Colonic mucosa (tissue), 4 donors: ENCODE measurements around the gene DBNDD1. TPM values are rescaled to one million over a fixed set of nuclear protein-coding genes. Genes with fewer than 3 reads are reported as not detected.
"Not testable (repeated sequence)": the region's sequence is repeated elsewhere in the genome, so short reads cannot be mapped to it uniquely, and the experiment has no call there.

ENCODE experiments used
- DNase-seq: peaks from one replicate; pipeline ENCODE4 v3.0.0-alpha.2; 2020
- H3K27ac ChIP-seq: fragments of 200-600 bp; one replicate; pipeline ENCODE4 v1.8.0; 2021
- H3K27me3 ChIP-seq: fragments of 200-600 bp; one replicate; pipeline ENCODE4 v1.8.0; 2021
- H3K36me3 ChIP-seq: fragments of 200-600 bp; one replicate; pipeline ENCODE4 v1.8.0; 2021
- H3K4me1 ChIP-seq: fragments of 200-600 bp; one replicate; pipeline ENCODE4 v1.8.0; 2021; ENCODE audit warnings: mild to moderate bottlenecking
- H3K4me3 ChIP-seq: fragments of 200-600 bp; one replicate; pipeline ENCODE4 v1.8.0; 2021
- H3K9ac ChIP-seq, 2 donors: one replicate each; pipeline ENCODE4 v1.7.0; 2013; ENCODE audit warnings: control low read depth in 2 of 2, low read depth in 2 of 2, low read length in 2 of 2
- H3K9me3 ChIP-seq: fragments of 200-600 bp; one replicate; pipeline ENCODE4 v1.8.0; 2021
- intact Hi-C: fragments of 100-400 bp; cut with DNase I; formaldehyde crosslinking; loops from one replicate; pipeline ENCODE4 v1.14.1; 2022
- total RNA-seq, 2 donors: library from RNA; stranded (reverse); fragmentation: NEBNext Ultra II Directional in 1 of 2; extraction: Animal tissue kit (Norgen Biotek cat#: 25700) in 1 of 2; gene quantifications; one replicate each; pipeline ENCODE4 v1.2.1, GENCODE V29; 2021
- TF ChIP-seq, protein P1 (sequence below): fragments of 200-600 bp; IDR thresholded peaks from one replicate; pipeline ENCODE4 v1.8.0; 2022; ENCODE audit warnings: antibody characterized with exemption, mild to moderate bottlenecking
- donor health status: healthy.
- donor health status: DM: no; HTN: no; CAD: no.
- donor health status: DM: no; HTN: no; CAD: no.

DBNDD1 gene
- total RNA-seq, 2 donors from 2014 or later: 2.2 to 5.5 TPM

DNA sequence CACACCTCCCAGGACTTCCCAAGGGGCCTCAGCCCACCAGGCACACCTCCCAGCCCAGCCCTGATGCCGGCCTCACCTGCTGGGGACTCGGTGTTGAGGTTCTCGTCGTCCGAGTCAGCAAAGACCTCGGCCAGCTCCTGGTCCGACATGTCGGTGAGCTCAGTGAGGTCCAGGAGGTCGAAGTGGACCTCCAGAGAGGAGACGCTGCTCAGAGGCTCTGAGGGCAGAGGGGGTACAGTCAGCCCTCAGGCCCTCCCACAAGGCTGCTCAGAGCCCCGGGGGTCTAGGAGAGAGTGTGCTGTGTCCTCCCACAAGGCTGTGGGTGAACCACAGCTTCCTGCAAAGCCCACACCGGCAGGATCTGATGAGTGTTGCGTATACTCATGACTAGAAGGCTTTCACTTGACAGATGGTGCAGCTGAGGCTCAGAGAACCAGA, 10.5 kb downstream of the DBNDD1 start:
- H3K9ac ChIP-seq: no peak overlapping the region
- no peaks in the 10 kb centered on the region for H3K9me3 ChIP-seq
- H3K4me1 ChIP-seq: no peaks in the 10 kb centered on the region
- H3K4me3 ChIP-seq: no peak overlapping the region
- TF ChIP-seq, protein P1, sequence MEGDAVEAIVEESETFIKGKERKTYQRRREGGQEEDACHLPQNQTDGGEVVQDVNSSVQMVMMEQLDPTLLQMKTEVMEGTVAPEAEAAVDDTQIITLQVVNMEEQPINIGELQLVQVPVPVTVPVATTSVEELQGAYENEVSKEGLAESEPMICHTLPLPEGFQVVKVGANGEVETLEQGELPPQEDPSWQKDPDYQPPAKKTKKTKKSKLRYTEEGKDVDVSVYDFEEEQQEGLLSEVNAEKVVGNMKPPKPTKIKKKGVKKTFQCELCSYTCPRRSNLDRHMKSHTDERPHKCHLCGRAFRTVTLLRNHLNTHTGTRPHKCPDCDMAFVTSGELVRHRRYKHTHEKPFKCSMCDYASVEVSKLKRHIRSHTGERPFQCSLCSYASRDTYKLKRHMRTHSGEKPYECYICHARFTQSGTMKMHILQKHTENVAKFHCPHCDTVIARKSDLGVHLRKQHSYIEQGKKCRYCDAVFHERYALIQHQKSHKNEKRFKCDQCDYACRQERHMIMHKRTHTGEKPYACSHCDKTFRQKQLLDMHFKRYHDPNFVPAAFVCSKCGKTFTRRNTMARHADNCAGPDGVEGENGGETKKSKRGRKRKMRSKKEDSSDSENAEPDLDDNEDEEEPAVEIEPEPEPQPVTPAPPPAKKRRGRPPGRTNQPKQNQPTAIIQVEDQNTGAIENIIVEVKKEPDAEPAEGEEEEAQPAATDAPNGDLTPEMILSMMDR: no peak
- no peaks in the 10 kb centered on the region for H3K27me3 ChIP-seq
- intact Hi-C loops: no loop called here
- no peak for DNase-seq
- no peaks in the 10 kb centered on the region for H3K36me3 ChIP-seq
- no peak overlapping the region for H3K27ac ChIP-seq

DNA sequence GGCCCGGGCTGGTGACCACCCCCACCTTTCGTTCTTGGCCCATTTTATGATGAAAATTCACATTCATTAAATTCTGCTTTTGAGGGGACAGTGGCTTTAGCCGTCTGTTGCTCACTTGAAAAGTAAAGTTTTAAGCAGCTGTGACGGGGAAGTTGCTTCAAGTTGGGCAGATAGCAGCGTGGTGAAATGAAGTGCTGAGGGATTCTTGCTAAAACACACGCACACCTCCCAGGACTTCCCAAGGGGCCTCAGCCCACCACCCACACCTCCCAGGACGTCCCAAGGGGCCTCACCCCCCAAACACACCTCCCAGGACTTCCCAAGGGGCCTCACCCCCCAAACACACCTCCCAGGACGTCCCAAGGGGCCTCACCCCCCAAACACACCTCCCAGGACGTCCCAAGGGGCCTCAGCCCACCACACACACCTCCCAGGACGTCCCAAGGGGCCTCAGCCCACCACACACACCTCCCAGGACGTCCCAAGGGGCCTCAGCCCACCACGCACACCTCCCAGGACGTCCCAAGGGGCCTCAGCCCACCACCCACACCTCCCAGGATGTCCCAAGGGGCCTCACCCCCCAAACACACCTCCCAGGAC, 11.5 kb downstream of the DBNDD1 start:
- H3K9me3 ChIP-seq, H3K36me3 ChIP-seq, H3K4me1 ChIP-seq: not testable (repeated sequence)

DNA sequence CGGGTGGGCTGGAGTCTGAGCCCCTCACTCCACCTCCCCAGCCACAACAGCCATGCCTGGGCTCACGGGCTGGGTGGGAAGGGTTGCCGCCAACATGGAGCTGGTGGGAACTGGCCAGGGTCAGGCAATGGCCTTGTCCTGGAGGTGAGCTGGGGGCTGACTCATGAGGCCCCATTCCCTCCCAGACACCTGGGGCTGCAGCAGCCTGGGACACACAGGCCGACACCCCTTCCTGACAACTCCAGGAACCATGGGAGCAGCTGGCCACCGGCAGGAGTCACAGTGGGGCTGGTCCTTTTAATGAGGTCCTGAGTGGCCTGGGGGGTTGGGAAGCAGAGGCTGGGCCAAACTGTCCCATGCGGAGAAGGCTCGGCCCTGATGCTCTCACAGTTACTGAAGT, 12.2 kb downstream of the DBNDD1 start:
- DNase-seq: no peak
- Histone ChIP-seq H3K27ac (no peak overlapping the region), H3K36me3 (no peaks in the 10 kb centered on the region), H3K9ac (no peak overlapping the region), H3K27me3 (no peaks in the 10 kb centered on the region), H3K9me3 (no peaks in the 10 kb centered on the region), H3K4me1 (no peaks in the 10 kb centered on the region), H3K4me3 (no peak overlapping the region)
- intact Hi-C loops: no loop called here
- TF ChIP-seq, protein P1: no peak

More for the DNA sequence above, 11.5 kb downstream of the DBNDD1 start:
- H3K4me3 ChIP-seq, DNase-seq, intact Hi-C loops, H3K27ac ChIP-seq, H3K9ac ChIP-seq, H3K27me3 ChIP-seq: not testable (repeated sequence)

DNA sequence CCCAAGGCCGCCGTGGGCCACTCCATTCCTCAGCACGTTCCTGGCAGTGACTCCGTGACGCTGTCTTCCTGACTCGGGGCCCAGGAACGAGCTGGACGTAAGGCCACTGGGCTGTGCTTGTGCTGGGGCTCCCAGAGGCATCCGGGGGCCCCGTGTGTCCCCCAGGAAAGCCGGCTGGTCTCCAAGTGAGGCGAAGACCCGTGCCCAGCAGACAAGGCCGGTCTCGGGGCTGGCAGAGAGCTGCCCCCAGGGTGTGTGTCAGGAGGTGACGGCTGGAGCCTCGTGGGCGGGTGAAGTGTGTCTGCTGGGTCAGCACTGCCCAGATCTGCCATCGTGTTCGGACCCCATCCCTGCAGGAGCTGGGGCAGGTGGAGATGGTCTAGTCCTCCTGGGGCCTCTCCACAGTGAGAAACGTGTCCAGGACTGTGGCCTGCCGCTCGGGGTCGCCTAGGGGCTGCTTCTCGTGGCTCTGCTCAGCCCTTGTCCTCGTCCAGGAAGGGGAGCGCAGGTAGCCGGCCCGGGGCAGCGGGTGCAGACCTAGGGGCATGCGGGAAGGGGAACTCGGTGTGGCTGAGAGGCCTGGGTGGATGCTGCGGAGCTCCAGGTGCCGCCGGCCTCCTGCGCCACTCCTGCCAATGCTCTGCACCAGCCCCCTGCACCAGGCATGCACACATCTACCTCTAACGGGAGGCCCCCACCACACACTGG, 13.1 kb downstream of the DBNDD1 start:
- no peak for DNase-seq
- H3K36me3 ChIP-seq: no peaks in the 10 kb centered on the region
- H3K9me3 ChIP-seq: no peaks in the 10 kb centered on the region
- H3K27ac ChIP-seq: no peak overlapping the region
- TF ChIP-seq, protein P1: no peak
- H3K9ac ChIP-seq: no peak overlapping the region
- intact Hi-C loops: no loop called here
- no peaks in the 10 kb centered on the region for H3K4me1 ChIP-seq
- H3K27me3 ChIP-seq: no peaks in the 10 kb centered on the region
- H3K4me3 ChIP-seq: no peak overlapping the region

DNA sequence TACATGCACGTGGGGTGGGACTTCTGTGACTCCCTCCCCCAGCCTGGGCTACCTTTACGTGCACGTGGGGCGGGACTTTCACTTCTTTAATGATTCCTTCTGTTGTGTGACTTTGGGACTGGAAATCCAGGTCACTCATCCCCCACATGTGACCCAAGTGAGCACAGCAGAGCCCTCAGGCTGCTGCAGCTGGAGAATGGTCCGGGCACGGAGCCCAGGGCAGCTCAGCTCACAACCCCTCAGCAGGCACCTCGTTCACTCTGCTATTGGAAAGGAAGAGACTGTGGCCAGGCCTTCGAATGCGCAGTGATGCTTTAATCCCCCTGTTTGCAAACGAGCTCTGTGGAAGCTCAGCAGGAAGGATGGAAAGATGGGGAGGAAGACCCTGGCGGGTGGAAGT, 14.7 kb downstream of the DBNDD1 start:
- TF ChIP-seq, protein P1: no peak
- no peaks in the 10 kb centered on the region for H3K9me3 ChIP-seq
- H3K27ac ChIP-seq: no peak overlapping the region
- intact Hi-C loops: no loop called here
- H3K4me1 ChIP-seq: no peaks in the 10 kb centered on the region
- DNase-seq: no peak
- H3K4me3 ChIP-seq: no peak overlapping the region
- H3K36me3 ChIP-seq: no peaks in the 10 kb centered on the region
- no peaks in the 10 kb centered on the region for H3K27me3 ChIP-seq
- no peak overlapping the region for H3K9ac ChIP-seq

DNA sequence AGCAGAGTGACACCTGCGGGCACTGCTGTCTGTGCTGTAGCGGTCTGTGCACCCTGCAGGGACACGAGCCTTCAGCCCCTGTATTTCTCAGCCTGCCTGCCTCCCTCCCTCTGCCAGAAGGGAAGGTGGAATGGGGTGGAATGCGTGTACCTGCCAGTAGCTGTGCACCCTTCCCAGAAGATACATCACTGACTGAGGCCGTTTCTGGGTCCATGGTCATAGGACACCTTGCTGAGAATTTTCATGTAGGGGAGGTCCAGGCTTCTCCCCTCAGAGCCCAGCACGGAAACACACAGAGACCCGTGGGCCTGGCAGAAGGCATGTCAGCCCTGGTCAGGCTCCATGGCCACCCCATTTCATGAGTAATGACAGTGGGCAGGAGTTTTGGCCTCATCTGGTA, 16.5 kb downstream of the DBNDD1 start:
- Histone ChIP-seq H3K4me1 (no peaks in the 10 kb centered on the region), H3K27ac (no peak overlapping the region), H3K36me3 (no peaks in the 10 kb centered on the region), H3K27me3 (no peaks in the 10 kb centered on the region), H3K9ac (no peak overlapping the region), H3K4me3 (no peak overlapping the region), H3K9me3 (no peaks in the 10 kb centered on the region)
- no peak for DNase-seq
- intact Hi-C loops: no loop called here
- TF ChIP-seq, protein P1: no peak
